Psoas muscle (tissue), 8 donors: ENCODE data around the gene MICU2. TPM values are rescaled to one million over a fixed set of nuclear protein-coding genes. Genes with fewer than 3 reads are reported as not detected.

ENCODE experiments used
- ATAC-seq, 4 donors: fragments of 200-7000 bp; cut with Tn5 transposase; one replicate each; pipeline ENCODE4 v1.9.1; 2020; ENCODE audit warnings: moderate library complexity in 3 of 4, mild to moderate bottlenecking in 2 of 4
- DNase-seq, 2 donors: peaks; one replicate each; pipeline ENCODE4 v3.0.0-alpha.2; 2020
- H3K27ac ChIP-seq: fragments of 200-600 bp; one replicate; pipeline ENCODE4 v1.8.0; 2022
- H3K27me3 ChIP-seq, 3 donors: fragments of 200-600 bp in 1 of 3; one replicate each; pipeline versions ENCODE4 v1.6.1 to v1.8.0; 2013 to 2022; ENCODE audit warnings: low read length in 2 of 3, mild to moderate bottlenecking in 2 of 3, moderate library complexity in 1 of 3; ENCODE audit not compliant: insufficient read depth in 3 of 3
- H3K36me3 ChIP-seq, 2 donors: fragments of 200-600 bp in 1 of 2; one replicate each; pipeline versions ENCODE4 v1.6.1 to v1.8.0; 2013 to 2022; ENCODE audit warnings: low read depth in 1 of 2, mild to moderate bottlenecking in 1 of 2, moderate library complexity in 1 of 2; ENCODE audit not compliant: insufficient read depth in 1 of 2
- H3K4me1 ChIP-seq: fragments of 200-600 bp; one replicate; pipeline ENCODE4 v1.8.0; 2022
- H3K4me3 ChIP-seq: fragments of 200-600 bp; one replicate; pipeline ENCODE4 v1.8.0; 2022; ENCODE audit warnings: mild to moderate bottlenecking
- H3K9me3 ChIP-seq: fragments of 200-600 bp; one replicate; pipeline ENCODE4 v1.8.0; 2022
- CTCF ChIP-seq: fragments of 200-600 bp; IDR thresholded peaks from one replicate; pipeline ENCODE4 v1.8.0; 2022; ENCODE audit warnings: antibody characterized with exemption
- WGBS, 3 donors: extraction: QIAGEN DNeasy Blood & Tissue Kit; methylation state at CpG; one replicate each; pipeline versions ENCODE4 v1.1.6 to v1.1.7; 2013; 5-methylcytosine and 5-hydroxymethylcytosine counted together
- intact Hi-C, 2 donors: fragments of 100-400 bp; cut with DNase I; formaldehyde crosslinking; loops; one replicate each; pipeline versions ENCODE4 v1.11.0 to v1.14.2; 2022
- long read RNA-seq, 2 donors: library from polyadenylated mRNA; unstranded; transcript quantifications; one replicate each; pipeline ENCODE4 v2.0.0, GENCODE V29; 2021
- polyA plus RNA-seq, 3 donors: library from polyadenylated mRNA; stranded (reverse); fragments of 200-250 nt; gene quantifications; one replicate each; pipeline ENCODE4 v1.2.3, GENCODE V29; 2013
- total RNA-seq, 4 donors: library from RNA; stranded (reverse); fragmentation: NEBNext Ultra II Directional in 2 of 4; extraction: Animal tissue kit (Norgen Biotek cat#: 25700) in 2 of 4; gene quantifications; one replicate each; pipeline versions ENCODE4 v1.2.1 to v1.2.4, GENCODE V29; 2021 to 2023
- donor health status: healthy with polysubstance abuse.
- donor health status: DM: no; HTN: no; CAD: no; lungs with moderate emphysema.
- donor health status: Bipolar disorder and iron deficiency.
- donor health status: healthy.
- donor health status: DM: yes; HTN: yes; CAD: no.
- donor health status: DM: no; HTN: no; CAD: no.
- donor health status: DM: no; HTN: no; CAD: no.
- donor health status: DM: yes; HTN: yes; CAD: no.

MICU2 gene
- 10 to 100 TPM; 43.6 to 45.5 (median 44.3) TPM for total RNA-seq
- 10 to 100 TPM; 44.9 to 51.2 (median 49.1) TPM for polyA plus RNA-seq
- long read RNA-seq, donor 1, transcript MICU2-201 (12 exons, 1,920 nt), result major isoform, 34 of 37 reads
- long read RNA-seq, donor 1, partial matches to known transcripts, result 1 of 37 reads
- long read RNA-seq, donor 1, other reads (novel, unspliced or antisense), result 2 of 37 reads
- long read RNA-seq, donor 2, transcript MICU2-201 (12 exons, 1,920 nt), result major isoform, 74 of 85 reads
- long read RNA-seq, donor 2, partial matches to known transcripts, result 4 of 85 reads
- long read RNA-seq, donor 2, other reads (novel, unspliced or antisense), result 7 of 85 reads

- ATAC-seq, result peak; percentile 98
- Histone ChIP-seq H3K27ac (peak within 1 kb of the TSS; percentile 98), H3K27me3 (peaks cover 0 to 11% (median 0%) of the 10 kb centered on the region in 3 donors), H3K36me3 (peaks cover 0 to 6% of the 10 kb centered on the region in 2 donors), H3K4me1 (peaks cover 9% of the 10 kb centered on the region), H3K4me3 (peak within 1 kb of the TSS; percentile 88), H3K9me3 (no peaks in the 10 kb centered on the region)
- WGBS, 3 donors, result 0% methylated on average over 72 to 77 of the region's 77 CpGs
- TF ChIP-seq CTCF, result no peak
- intact Hi-C loops, result no loop called here
- peak; percentile 93 to 96 for DNase-seq
Measured at GRCh38 chr13:21603531-21604448, at the start of gene MICU2. Gene MICU2 (minus strand): TSS chr13:21604170. CDS start chr13:21604148, 22 bp downstream.

- TF ChIP-seq CTCF, result no peak
- no peak for DNase-seq
- Histone ChIP-seq H3K4me1 (no peaks in the 10 kb centered on the region), H3K27ac (no peak overlapping the region), H3K4me3 (no peak overlapping the region), H3K9me3 (no peaks in the 10 kb centered on the region), H3K36me3 (no peaks in the 10 kb centered on the region), H3K27me3 (no peaks in the 10 kb centered on the region)
- WGBS, 3 donors, result 85 to 95% (median 87%) methylated on average over 2 of the region's 2 CpGs
- intact Hi-C loops, result no loop called here
- no peak for ATAC-seq
Measured at GRCh38 chr13:21641629-21642028, 37.7 kb upstream of the MICU2 start.

- H3K4me3 ChIP-seq, result no peak overlapping the region
- DNase-seq (no peak), ATAC-seq (no peak)
- intact Hi-C loops, result loop anchor here (5.0 kb wide), 1 partner anchor 638 kb away; no protein-coding TSS in a partner anchor
- no peaks in the 10 kb centered on the region for H3K4me1 ChIP-seq
- H3K27ac ChIP-seq, result no peak overlapping the region
- no peaks in the 10 kb centered on the region for H3K27me3 ChIP-seq
- H3K36me3 ChIP-seq, result no peaks in the 10 kb centered on the region
- no peaks in the 10 kb centered on the region for H3K9me3 ChIP-seq
- 58 to 66% (median 66%) methylated on average over 5 of the region's 5 CpGs for WGBS, 3 donors
- TF ChIP-seq CTCF, result no peak
Measured at GRCh38 chr13:21639561-21639960, 35.6 kb upstream of the MICU2 start.

GRCh38 chr13:21638319-21639282 is 34.6 kb upstream of the MICU2 start:
- no peaks in the 10 kb centered on the region for H3K9me3 ChIP-seq
- peak; percentile 88 for TF ChIP-seq CTCF
- intact Hi-C loops, result loop anchor here (5.0 kb wide), 1 partner anchor 639 kb away; no protein-coding TSS in a partner anchor
- H3K27ac ChIP-seq, result no peak overlapping the region
- no peaks in the 10 kb centered on the region for H3K27me3 ChIP-seq
- DNase-seq, result no peak
- no peak overlapping the region for H3K4me3 ChIP-seq
- H3K4me1 ChIP-seq, result no peaks in the 10 kb centered on the region
- WGBS, 3 donors, result 43 to 47% (median 47%) methylated on average over 6 of the region's 6 CpGs
- H3K36me3 ChIP-seq, result no peaks in the 10 kb centered on the region
- ATAC-seq, result no peak
